Gastrocnemius medialis (tissue), 4 donors: Measurements from ENCODE around the gene DIAPH3. TPM values are rescaled to one million over a fixed set of nuclear protein-coding genes. Genes with fewer than 3 reads are reported as not detected.

Experiments used
- ATAC-seq, 2 donors: fragments of 150-250 bp; one replicate each; pipeline ENCODE4 v1.9.1; 2016
- DNase-seq, 2 donors: peaks; one replicate each; pipeline ENCODE4 v3.0.0-alpha.2; 2019
- H3K27ac ChIP-seq, 4 donors: fragments of 200-600 bp; sonication (generic); 1 replicate in 1 of 4; 2 replicates in 3 of 4; pipeline ENCODE4 v1.5.1; 2016 to 2018; ENCODE audit warnings: mild to moderate bottlenecking in 2 of 4, moderate library complexity in 1 of 4
- H3K27me3 ChIP-seq, 3 donors: fragments of 200-600 bp; sonication (generic) in 2 of 3; 1 replicate in 1 of 3; 2 replicates in 2 of 3; pipeline versions ENCODE4 v1.5.1 to v1.6.0; 2016 to 2019; ENCODE audit warnings: mild to moderate bottlenecking in 1 of 3, moderate library complexity in 1 of 3
- H3K36me3 ChIP-seq, 2 donors: fragments of 200-600 bp; sonication (generic) in 1 of 2; one replicate each; pipeline ENCODE4 v1.5.1; 2017 to 2018
- H3K4me1 ChIP-seq, 2 donors: fragments of 200-600 bp; sonication (generic) in 1 of 2; one replicate each; pipeline ENCODE4 v1.5.1; 2016 to 2017; ENCODE audit warnings: mild to moderate bottlenecking in 2 of 2
- H3K4me3 ChIP-seq, 4 donors: fragments of 200-600 bp; sonication (generic) in 3 of 4; 1 replicate in 1 of 4; 2 replicates in 3 of 4; pipeline ENCODE4 v1.5.1; 2016 to 2019; ENCODE audit warnings: mild to moderate bottlenecking in 2 of 4
- H3K9me3 ChIP-seq, 3 donors: fragments of 200-600 bp; sonication (generic) in 2 of 3; 1 replicate in 1 of 3; 2 replicates in 2 of 3; pipeline ENCODE4 v1.5.1; 2016 to 2019
- CTCF ChIP-seq, 5 experiments: fragments of 450-650 bp in 3 of 5; fragments of 200-600 bp in 2 of 5; sonication (generic) in 2 of 5; IDR thresholded peaks in 4 of 5; conservative IDR thresholded peaks in 1 of 5; 1 replicate in 4 of 5; 2 replicates in 1 of 5; pipeline ENCODE4 v1.5.1; 2016 to 2019; ENCODE audit warnings: antibody characterized with exemption in 5 of 5, mild to moderate bottlenecking in 3 of 5, moderate library complexity in 3 of 5
- POLR2A ChIP-seq, 2 donors: fragments of 450-650 bp; IDR thresholded peaks; one replicate each; pipeline ENCODE4 v1.6.1; 2017; ENCODE audit warnings: antibody characterized with exemption in 2 of 2, mild to moderate bottlenecking in 2 of 2, moderate library complexity in 2 of 2
- in situ Hi-C, 4 donors: fragments of 200-750 bp; cut with MboI; loops; one replicate each; pipeline versions ENCODE4 v1.15.0 to v1.8.0; 2017; ENCODE audit warnings: low sequenced_read_pairs in 4 of 4
- intact Hi-C: fragments of 100-400 bp; cut with DNase I; formaldehyde crosslinking; loops from one replicate; pipeline ENCODE4 v1.15.1; 2023; ENCODE audit warnings: low total_unique reads
- total RNA-seq, 4 donors: library from RNA; depleted of rRNA; stranded (reverse); fragments of >200 nt; gene quantifications; one replicate each; pipeline versions ENCODE4 v1.1.0 to v1.2.3, GENCODE V29; 2016

Gene DIAPH3
- total RNA-seq, 4 donors from 2014 or later: 0.13 TPM; not detected in 3

DNA sequence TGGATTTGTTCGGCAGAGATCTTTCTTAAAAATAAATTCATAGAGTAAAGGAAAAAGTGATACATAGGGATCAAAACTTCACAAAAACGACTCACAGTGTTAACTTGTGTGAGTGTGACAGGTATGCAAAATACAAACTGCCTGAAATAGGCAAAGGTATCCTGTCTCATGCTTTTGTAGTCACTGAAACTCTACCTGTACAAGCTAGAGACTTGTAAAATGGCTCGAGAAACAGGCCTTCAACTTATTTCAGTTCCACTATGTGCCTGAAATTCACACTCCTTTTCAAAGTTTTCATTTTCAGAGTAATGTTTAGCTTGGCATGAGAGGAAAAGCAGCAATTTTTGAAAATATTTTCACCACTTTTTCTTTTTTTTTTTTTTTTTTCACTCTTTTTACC is 290.4 kb downstream of the DIAPH3 start:
- H3K27me3 ChIP-seq: no peaks in the 10 kb centered on the region
- in situ Hi-C loops: no loop called here
- intact Hi-C loops: no loop called here
- H3K27ac ChIP-seq: no peak overlapping the region
- H3K4me1 ChIP-seq: no peaks in the 10 kb centered on the region
- no peaks in the 10 kb centered on the region for H3K9me3 ChIP-seq
- TF ChIP-seq CTCF (IDR thresholded peaks at IDR 0.05 in 4 of 5, conservative IDR thresholded peaks at IDR 0.05 in 1 of 5) (no peak), POLR2A (IDR thresholded peaks at IDR 0.05) (no peak)
- no peaks in the 10 kb centered on the region for H3K36me3 ChIP-seq
- no peak overlapping the region for H3K4me3 ChIP-seq
- DNase-seq (no peak), ATAC-seq (no peak)

GRCh38 chr13:59867867-59868266 is 295.9 kb downstream of the DIAPH3 start:
- DNase-seq (no peak), ATAC-seq (no peak)
- no peak overlapping the region for H3K27ac ChIP-seq
- TF ChIP-seq POLR2A (IDR thresholded peaks at IDR 0.05) (no peak), CTCF (IDR thresholded peaks at IDR 0.05 in 4 of 5, conservative IDR thresholded peaks at IDR 0.05 in 1 of 5) (no peak)
- no peaks in the 10 kb centered on the region for H3K4me1 ChIP-seq
- no peaks in the 10 kb centered on the region for H3K9me3 ChIP-seq
- no peaks in the 10 kb centered on the region for H3K27me3 ChIP-seq
- no peak overlapping the region for H3K4me3 ChIP-seq
- in situ Hi-C loops (no loop called here), intact Hi-C loops (no loop called here)
- no peaks in the 10 kb centered on the region for H3K36me3 ChIP-seq

- Histone ChIP-seq H3K4me1 (no peaks in the 10 kb centered on the region), H3K27me3 (no peaks in the 10 kb centered on the region), H3K36me3 (no peaks in the 10 kb centered on the region), H3K9me3 (no peaks in the 10 kb centered on the region), H3K4me3 (no peak overlapping the region), H3K27ac (no peak overlapping the region)
- ATAC-seq (no peak), DNase-seq (no peak)
- in situ Hi-C loops: no loop called here
- intact Hi-C loops: no loop called here
- TF ChIP-seq CTCF (IDR thresholded peaks at IDR 0.05 in 4 of 5, conservative IDR thresholded peaks at IDR 0.05 in 1 of 5) (no peak), POLR2A (IDR thresholded peaks at IDR 0.05) (no peak)
Observed at GRCh38 chr13:59865398-59865797, 298.3 kb downstream of the DIAPH3 start.

- H3K9me3 ChIP-seq: no peaks in the 10 kb centered on the region
- H3K27me3 ChIP-seq: no peaks in the 10 kb centered on the region
- H3K27ac ChIP-seq: no peak overlapping the region
- no peak overlapping the region for H3K4me3 ChIP-seq
- no peaks in the 10 kb centered on the region for H3K4me1 ChIP-seq
- H3K36me3 ChIP-seq: no peaks in the 10 kb centered on the region
- DNase-seq (no peak), ATAC-seq (no peak)
- TF ChIP-seq CTCF (IDR thresholded peaks at IDR 0.05 in 4 of 5, conservative IDR thresholded peaks at IDR 0.05 in 1 of 5) (no peak), POLR2A (IDR thresholded peaks at IDR 0.05) (no peak)
- in situ Hi-C loops (no loop called here), intact Hi-C loops (no loop called here)
Observed at GRCh38 chr13:59863621-59864020, 300.1 kb downstream of the DIAPH3 start.

DNA sequence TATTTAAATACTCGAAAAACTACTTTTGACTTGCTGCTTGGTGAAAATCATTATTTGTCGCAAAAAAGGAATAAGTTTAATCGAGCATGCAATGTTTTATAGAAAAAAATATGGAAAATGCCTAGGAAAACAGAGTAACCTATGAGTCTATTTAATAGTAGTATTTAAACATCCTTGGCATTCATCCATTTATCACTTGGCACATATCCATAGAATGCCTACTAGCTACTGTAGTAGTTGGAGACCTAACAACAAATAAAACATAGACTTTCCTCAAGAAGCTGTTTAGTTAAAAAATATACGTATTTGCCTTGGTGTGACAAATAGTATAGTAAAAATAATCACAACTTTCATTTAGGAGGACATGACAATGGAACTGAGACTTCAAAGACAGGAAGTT is 302.1 kb downstream of the DIAPH3 start:
- ATAC-seq: no peak

More for the DNA sequence above, 302.1 kb downstream of the DIAPH3 start:
- no peak overlapping the region for H3K4me3 ChIP-seq
- H3K9me3 ChIP-seq: no peaks in the 10 kb centered on the region
- in situ Hi-C loops (no loop called here), intact Hi-C loops (no loop called here)
- H3K27me3 ChIP-seq: no peaks in the 10 kb centered on the region
- H3K36me3 ChIP-seq: no peaks in the 10 kb centered on the region
- no peaks in the 10 kb centered on the region for H3K4me1 ChIP-seq
- no peak for DNase-seq
- H3K27ac ChIP-seq: no peak overlapping the region
- TF ChIP-seq POLR2A (IDR thresholded peaks at IDR 0.05) (no peak), CTCF (IDR thresholded peaks at IDR 0.05 in 4 of 5, conservative IDR thresholded peaks at IDR 0.05 in 1 of 5) (no peak)
